Brain microvascular endothelial cell (primary cell): ENCODE measurements around the gene PPARD.
A peak's percentile ranks its signal among the peaks of the same experiment; 100 is the strongest.

Experiments used
- DNase-seq: peaks from one replicate; pipeline ENCODE4 v3.0.0-alpha.2; 2020
- H3K27ac ChIP-seq: fragments of 250-450 bp; sonication (Bioruptor Pico); 2 replicates; pipeline ENCODE4 v1.5.1; 2020; ENCODE audit warnings: mild to moderate bottlenecking, moderate library complexity
- H3K27me3 ChIP-seq: fragments of 250-450 bp; sonication (Bioruptor Pico); replicated peaks from 2 replicates; pipeline ENCODE4 v1.5.1; 2020; ENCODE audit warnings: mild to moderate bottlenecking
- H3K36me3 ChIP-seq: fragments of 250-450 bp; sonication (Bioruptor Pico); replicated peaks from 2 replicates; pipeline ENCODE4 v1.5.1; 2020; ENCODE audit warnings: mild to moderate bottlenecking
- H3K4me3 ChIP-seq: 2 replicates; pipeline ENCODE4 v1.5.1; 2011; ENCODE audit warnings: low read depth, mild to moderate bottlenecking, control low read depth, low read length, moderate library complexity
- in situ Hi-C: cut with HindIII; loops from 2 replicates; pipeline ENCODE4 v1.10.0; 2017; ENCODE audit warnings: low sequenced_read_pairs, low pct_ligation_motif_present
- TF ChIP-seq, protein P1 (sequence below): IDR thresholded peaks from 2 replicates; pipeline ENCODE4 v1.5.1; 2011; ENCODE audit warnings: low read depth, mild to moderate bottlenecking, moderate library complexity, low read length, control low read depth, inconsistent platforms; ENCODE audit errors: missing control alignments

PPARD gene

DNA sequence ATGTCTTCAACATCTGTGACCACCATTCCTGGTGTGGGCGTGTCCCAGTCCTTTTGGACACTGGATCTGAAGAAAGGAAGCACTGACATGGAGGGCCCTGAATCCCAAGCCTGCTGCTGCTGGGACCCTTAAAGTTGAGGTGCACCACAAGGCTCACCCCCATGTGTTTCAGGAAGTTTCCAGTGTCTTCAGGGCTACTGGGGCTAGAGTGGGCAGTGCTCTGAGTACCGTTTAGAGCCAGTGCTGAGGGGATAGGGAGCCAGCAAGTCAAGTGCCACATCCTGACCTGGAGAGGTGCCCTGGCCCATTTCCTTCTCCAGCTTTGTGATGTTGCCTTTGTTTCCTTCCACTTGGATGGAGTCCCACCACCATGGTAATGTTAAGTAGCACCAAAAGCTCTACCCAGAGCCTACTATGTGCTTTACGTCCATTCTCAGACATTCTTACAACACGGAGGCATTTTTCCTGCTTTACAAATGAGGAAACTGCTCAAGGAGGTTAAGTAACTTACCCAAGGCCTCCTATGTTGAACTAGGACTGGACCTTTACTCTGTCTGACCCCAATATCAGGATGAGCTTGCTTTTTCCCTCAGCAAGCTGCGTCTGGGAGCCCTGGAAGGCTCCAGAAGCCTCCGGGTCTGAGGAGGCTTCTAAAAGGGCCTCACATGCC lies 45.3 kb upstream of the PPARD start:
- in situ Hi-C loops: no loop called here
- Histone ChIP-seq H3K4me3 (no peak overlapping the region), H3K36me3 (peaks cover 6% of the 10 kb centered on the region), H3K27ac (no peak overlapping the region), H3K27me3 (no peaks in the 10 kb centered on the region)
- TF ChIP-seq, protein P1, sequence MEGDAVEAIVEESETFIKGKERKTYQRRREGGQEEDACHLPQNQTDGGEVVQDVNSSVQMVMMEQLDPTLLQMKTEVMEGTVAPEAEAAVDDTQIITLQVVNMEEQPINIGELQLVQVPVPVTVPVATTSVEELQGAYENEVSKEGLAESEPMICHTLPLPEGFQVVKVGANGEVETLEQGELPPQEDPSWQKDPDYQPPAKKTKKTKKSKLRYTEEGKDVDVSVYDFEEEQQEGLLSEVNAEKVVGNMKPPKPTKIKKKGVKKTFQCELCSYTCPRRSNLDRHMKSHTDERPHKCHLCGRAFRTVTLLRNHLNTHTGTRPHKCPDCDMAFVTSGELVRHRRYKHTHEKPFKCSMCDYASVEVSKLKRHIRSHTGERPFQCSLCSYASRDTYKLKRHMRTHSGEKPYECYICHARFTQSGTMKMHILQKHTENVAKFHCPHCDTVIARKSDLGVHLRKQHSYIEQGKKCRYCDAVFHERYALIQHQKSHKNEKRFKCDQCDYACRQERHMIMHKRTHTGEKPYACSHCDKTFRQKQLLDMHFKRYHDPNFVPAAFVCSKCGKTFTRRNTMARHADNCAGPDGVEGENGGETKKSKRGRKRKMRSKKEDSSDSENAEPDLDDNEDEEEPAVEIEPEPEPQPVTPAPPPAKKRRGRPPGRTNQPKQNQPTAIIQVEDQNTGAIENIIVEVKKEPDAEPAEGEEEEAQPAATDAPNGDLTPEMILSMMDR: no peak
- DNase-seq: no peak

DNA sequence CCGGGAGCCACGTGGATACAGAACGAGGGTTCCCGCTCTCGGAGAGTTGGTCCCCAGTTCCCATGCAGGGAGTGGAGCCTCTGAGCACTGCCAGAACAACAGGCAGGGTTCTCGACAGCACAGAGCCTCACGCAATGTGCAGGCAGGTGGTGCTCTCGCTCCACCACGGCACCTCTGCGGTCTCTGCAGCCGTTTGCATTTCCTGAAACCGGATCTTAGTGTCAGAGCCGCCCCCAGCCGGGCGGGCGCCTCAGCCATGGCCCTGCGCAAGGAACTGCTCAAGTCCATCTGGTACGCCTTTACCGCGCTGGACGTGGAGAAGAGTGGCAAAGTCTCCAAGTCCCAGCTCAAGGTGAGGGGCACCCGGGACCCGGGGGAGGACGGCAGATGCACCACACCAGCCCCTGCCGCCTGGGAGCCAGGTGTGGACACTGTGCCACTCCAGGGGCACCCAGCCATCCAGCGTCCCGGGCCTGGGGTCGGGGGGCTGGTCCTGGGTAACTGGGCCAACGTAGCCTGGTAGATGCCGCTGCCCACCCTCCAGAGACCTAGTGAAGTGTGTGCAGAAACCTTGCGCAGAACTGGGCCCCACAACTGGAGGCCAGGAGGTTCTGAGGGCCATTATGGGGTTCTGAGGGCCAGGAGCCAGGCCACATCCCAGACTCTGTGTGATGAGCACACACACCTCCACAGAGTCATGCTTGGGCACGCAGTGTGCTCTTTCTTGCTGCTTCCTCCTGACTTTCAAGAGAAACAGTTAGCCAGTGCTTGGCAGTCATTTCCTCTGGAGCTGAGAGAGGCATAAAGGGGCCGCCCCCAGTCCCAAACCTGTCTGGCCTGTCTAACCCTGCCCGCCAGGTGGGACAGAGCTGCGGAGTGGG lies 44.5 kb upstream of the PPARD start, which contains the start of gene DEF6:
DEF6 (plus strand) TSS at position 218 of the 881 bp plus-strand sequence; CDS start at position 257, 39 bp downstream.
- no peaks in the 10 kb centered on the region for H3K27me3 ChIP-seq
- peaks cover 6% of the 10 kb centered on the region for H3K36me3 ChIP-seq
- H3K4me3 ChIP-seq: peak within 1 kb of the TSS; percentile 33
- TF ChIP-seq, protein P1: peak; percentile 84
- peak; percentile 70 for DNase-seq
- H3K27ac ChIP-seq: no peak within 1 kb of the TSS
- in situ Hi-C loops: no loop called here

DNA sequence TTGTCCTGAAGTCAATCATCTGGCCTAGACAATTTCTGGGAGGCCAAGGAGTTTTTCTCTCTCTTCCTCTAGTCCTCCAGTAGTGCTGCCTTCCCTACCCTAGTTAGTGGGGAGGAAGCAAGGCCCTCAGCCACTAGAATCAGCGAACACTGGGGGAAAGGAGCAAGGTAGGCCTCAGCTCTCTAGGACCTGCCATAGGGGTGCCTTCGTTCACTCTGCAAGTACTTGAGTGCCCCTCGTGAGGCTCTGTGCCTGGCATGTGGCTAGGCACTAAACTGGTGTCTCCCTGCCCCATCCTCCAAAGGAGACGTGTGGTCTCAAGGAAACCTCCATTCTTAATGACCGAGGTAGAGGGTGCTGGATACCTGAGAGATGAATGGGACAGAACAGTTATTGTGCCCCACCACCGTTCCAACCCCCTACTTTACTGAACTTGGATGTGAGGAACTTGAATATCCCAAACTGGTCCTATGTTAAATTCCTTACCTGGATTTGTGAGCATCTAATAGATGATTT lies 43.7 kb upstream of the PPARD start:
- Histone ChIP-seq H3K27ac (no peak overlapping the region), H3K4me3 (no peak overlapping the region), H3K36me3 (peaks cover 6% of the 10 kb centered on the region), H3K27me3 (no peaks in the 10 kb centered on the region)
- TF ChIP-seq, protein P1: no peak
- no peak for DNase-seq
- in situ Hi-C loops: no loop called here

DNA sequence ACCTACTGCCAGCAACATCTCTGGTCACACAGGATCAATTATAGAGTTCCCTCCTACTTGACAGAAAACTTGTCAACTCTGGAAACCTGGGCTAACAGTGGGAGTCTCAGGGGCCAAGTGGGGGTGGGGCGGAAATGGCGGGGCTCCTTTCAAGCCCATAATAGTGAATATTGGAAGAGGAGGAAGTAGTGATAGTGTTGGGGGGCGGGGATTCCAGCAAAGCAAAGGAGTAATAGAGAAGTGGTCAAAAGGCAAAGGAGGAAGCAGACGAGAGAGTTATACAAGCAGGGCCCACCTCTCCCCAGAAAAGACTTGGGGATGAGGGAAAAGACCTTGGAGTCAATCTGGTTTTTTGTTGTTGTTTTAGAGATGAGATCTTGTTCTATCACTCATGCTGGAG lies 42.7 kb upstream of the PPARD start:
- no peaks in the 10 kb centered on the region for H3K27me3 ChIP-seq
- in situ Hi-C loops: no loop called here
- DNase-seq: no peak
- no peak overlapping the region for H3K27ac ChIP-seq
- no peak overlapping the region for H3K4me3 ChIP-seq
- TF ChIP-seq, protein P1: no peak
- peaks cover 4% of the 10 kb centered on the region for H3K36me3 ChIP-seq

GRCh38 chr6:35300848-35301247 lies 41.5 kb upstream of the PPARD start:
- in situ Hi-C loops: no loop called here
- TF ChIP-seq, protein P1: no peak
- Histone ChIP-seq H3K27me3 (no peaks in the 10 kb centered on the region), H3K4me3 (no peak overlapping the region), H3K36me3 (no peaks in the 10 kb centered on the region), H3K27ac (no peak overlapping the region)
- DNase-seq: no peak
